ENCODE data around the gene CRIM1.

- TF ChIP-seq EZH2 (IDR thresholded peaks at IDR 0.05; ENCODE audit: insufficient read depth, poor library complexity, severe bottlenecking): no peak
- TF ChIP-seq EZH2phosphoT487 (IDR thresholded peaks at IDR 0.05; ENCODE audit: insufficient read depth, low read depth): no peak
Measured at GRCh38 chr2:36500072-36500471, 144.5 kb downstream of the CRIM1 start.

All from GM23248 (cell line).